DMS 273 treated with DMSO at 0.1 percent for 48 hours (cell line): ENCODE measurements around the gene MTA1.

ENCODE experiments used
- DNase-seq: peaks from one replicate; lab custom pipeline; 2025; lab: John Stamatoyannopoulos, UW

Gene MTA1

DNA sequence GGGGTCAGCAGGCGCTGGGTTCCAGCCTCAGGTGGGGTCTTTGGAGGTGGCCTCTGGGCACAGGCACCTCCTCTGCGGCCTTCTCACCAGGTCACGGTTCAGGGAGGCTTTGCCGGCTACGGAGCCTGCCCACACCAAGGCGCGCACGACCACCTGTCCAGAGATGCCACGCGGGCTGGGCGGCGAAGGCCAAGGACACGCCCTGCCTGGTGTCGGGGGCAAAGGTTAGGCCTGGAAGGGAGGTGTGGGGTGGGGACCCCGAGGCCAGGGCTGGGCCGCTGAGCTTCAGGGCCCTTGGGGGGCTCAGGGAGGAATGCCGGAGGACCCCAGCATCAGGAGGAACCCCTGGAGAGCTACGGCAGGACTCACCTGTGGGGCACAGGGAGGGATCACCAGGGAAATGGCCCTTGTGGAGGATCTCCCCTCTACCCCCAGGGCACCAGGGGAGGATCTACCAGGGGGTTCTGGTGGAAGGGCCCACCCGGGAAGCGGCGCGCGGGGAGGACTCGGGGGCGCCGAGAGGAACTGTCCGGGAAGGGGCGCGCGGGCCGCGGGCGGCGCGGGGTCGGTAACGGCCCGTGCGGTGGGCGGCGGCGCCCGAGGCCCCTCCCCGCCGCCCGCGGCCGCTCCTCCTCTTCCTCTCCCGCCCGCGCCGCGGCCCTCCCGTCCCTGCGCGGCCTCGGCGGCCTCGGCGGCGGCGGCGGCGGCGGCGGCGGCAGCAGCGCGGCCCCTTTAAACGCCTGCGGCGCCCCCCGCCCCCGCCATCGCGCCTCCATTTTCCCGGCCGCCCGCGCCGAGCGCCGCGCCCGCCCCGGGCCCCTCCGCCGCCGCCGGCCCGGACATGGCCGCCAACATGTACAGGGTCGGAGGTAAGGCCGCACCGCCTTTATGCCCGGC, at the start of gene MTA1:
Gene MTA1 (plus strand): TSS at position 633 of the 897 bp plus-strand sequence. CDS start 209 bp downstream, at position 842.
- DNase-seq, result no peak

DNA sequence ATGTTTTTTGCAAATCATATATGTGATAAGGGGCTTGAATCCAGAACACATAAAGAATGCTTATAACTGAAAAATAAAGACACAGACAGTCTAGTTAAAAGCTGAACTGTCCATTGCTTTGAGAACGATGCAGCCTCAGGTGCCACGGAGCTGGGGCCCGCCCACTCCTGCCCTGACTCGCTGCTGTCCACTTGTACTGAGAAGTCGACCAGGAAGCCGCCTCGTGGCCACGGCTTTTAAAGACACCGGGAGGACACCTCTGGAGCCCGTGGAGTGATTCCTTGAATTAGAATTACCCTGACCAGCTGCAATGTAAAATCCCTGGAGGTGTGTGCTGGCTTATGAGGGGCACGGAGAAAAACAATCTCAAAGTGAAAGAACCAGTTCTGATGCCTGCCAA, 45.2 kb upstream of the MTA1 start:
- no peak for DNase-seq

DNA sequence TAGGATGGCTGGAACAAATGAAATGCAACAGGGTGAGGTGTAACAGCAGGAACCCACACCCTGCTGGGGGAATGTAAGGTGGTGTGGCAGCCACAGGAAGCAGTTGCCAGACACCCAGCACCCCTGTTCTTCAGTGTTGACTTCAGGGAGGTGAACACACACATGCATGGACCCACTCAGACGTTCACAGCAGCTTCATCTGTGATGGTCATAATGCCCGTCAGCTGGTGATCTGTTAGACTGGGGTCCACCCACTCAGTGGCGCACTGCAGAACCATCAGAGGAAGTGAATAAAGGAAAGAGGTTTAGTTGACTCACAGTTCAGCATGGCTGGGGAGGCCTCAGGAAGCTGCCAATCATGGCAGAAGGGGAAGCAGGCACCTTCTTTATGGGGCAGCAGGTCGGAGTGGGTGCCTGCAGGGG, 44.0 kb upstream of the MTA1 start:
- no peak for DNase-seq

DNA sequence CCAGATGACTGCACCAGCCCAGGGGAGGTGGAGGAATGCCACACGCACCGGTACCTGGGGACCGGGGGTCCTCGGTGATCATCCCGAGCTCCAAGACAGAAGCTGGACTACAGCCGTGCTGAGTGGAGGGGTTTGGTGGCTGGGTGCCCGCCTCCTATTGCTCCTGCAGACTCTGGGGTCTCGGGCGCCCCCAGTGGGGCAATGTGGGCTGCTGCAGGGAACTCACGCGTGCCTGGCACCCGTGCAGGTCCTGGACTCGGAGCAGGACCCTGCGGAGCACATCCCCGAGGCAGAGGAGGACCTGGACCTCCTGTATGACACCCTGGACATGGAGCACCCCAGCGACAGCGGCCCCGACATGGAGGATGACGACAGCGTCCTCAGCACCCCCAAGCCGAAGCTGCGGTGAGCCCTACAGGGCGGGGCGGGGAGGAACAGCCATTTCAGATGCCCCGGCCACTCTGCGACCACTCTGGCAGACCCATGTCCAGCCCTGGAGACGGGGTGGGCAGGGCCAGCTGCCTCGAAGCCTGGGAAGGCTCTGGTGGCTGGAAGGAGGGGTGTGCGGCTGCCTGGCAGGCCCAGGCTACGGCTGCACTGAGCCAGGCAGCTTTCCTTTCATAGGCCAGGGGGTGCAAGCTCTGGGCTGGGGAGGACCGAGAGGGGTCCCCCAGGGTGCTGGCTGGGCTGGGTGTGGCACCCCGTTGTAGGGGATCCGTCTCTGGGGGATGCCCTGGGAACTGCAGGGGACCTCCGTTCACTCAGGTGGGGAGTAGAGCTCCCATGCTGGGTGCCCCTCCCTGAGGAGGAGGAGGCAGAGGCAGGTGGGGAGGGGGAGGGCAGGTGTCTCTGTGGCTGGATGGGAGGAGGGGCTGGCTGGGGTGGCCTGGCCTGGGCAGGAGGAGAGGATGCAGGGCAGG, 42.8 kb upstream of the MTA1 start:
- no peak for DNase-seq

DNA sequence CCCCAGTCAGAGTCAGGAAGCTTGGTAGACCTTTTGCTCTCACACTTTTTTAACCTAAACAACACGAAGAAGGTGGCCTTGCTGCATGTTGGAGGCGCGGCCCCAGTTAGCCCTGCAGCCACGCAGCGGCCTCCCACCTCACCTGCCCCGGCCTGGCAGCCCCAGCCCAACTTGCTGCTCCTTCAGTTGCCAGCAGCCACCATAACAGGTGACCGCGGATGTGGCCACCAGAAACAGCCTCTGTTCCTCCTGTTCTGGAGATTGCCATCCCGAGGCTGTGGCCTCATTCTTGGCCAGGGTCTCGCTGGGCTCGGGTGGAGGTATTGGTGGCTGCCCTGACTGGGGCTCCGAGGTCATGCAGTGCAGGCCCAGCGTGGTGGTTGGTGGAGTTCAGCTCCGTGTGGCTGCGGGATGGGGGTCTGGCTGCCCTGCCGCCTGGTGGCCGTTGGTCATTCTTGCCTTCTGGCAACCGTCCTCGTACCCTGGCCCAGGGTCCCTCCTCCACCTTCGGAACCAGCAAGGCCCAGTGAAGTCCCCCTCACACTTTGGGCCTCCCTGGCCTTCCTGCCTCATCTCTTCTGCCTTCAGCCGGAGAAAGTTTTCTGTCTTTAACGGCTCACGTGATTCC, 42.0 kb upstream of the MTA1 start:
- DNase-seq, result no peak

DNA sequence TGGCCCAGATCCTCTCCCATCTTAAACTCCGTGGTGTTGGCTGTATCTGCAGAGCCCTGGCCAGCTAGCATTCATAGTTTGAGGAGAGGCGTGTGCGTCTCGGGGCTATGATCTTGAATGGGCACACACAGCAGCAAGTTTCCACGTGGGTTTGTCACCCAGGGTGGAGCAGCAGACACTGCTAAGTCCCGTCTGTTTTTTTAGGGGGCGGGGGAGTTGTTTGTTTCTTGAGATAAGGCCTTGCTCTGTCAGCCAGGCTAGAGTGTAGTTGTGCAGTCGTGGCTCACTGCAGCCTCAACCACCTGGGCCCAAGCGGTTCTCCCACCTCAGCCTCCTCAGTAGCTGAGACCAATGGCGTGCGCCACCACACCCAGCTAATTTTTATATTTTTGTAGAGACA, 41.4 kb upstream of the MTA1 start:
- no peak for DNase-seq

DNA sequence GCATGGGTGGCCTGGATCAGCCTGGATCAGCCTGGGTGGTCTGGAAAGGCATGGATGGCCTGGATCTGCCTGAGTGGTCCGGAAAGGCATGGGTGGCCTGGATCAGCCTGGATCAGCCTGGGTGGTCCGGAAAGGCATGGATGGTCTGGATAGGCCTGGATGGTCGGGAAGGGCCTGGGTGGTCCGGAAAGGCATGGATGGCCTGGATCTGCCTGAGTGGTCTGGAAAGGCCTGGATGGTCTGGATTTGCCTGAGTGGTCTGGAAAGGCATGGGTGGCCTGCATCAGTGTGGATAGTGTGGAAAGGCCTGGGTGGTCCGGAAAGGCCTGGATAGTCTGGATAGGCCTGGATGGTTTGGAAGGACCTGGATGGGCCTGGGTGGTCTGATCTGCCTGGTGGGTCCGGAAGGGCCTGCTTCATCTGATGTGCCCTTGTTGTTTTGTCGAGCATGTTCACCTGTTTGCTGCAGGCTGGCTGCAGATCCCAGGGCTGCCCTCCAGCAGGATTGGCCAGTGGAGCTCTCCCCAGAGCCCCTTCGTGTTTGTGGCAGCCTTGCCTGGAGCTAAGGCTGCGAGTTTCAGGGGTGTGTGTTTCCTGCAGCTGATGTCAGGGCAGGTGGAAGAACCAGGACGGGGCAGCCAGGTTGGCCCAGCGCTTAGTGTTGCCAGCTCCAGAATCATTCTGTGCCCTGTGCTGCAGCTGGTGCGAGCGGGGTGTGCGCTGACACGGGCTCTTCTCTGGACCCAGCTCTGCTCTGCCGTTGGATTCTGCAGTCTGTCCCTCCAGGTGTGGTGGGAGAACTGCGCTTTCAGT, 40.5 kb upstream of the MTA1 start:
- no peak for DNase-seq

DNA sequence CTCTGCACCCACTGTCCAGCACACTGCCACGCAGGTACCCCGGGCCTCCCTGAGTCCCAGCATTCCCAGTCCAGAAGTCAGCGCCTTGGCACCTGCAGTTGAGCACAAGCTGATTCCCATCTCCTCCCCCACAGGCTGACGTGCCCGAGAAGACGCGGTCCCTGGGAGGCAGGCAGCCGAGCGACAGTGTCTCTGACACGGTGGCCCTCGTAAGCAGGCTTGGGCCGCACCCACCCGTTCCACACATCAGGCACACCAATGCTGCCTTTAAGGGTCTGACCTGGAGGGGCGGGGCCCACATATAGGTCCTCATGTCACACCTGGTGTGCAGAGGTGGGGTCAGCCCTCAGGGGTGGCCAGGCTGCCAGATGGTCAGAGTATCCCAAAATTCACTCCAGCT, 39.7 kb upstream of the MTA1 start:
- DNase-seq, result no peak

DNA sequence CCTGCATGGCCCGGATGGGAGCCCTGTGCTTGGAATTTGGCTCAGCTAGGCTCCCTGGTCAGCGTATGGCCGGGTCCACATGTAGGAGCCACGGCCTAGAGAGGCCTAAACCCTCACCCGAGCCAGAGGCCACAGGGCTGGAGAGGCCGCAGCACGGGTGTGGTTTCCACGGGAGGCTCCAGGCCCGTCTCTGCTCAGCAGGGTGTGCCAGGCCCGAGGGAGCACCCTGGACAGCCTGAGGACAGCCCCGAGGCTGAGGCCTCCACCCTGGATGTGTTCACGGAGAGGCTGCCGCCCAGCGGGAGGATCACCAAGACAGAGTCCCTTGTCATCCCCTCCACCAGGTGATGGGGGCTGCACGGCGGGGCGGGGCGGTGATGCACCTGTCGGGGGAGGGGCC, 38.9 kb upstream of the MTA1 start:
- DNase-seq, result no peak

DNA sequence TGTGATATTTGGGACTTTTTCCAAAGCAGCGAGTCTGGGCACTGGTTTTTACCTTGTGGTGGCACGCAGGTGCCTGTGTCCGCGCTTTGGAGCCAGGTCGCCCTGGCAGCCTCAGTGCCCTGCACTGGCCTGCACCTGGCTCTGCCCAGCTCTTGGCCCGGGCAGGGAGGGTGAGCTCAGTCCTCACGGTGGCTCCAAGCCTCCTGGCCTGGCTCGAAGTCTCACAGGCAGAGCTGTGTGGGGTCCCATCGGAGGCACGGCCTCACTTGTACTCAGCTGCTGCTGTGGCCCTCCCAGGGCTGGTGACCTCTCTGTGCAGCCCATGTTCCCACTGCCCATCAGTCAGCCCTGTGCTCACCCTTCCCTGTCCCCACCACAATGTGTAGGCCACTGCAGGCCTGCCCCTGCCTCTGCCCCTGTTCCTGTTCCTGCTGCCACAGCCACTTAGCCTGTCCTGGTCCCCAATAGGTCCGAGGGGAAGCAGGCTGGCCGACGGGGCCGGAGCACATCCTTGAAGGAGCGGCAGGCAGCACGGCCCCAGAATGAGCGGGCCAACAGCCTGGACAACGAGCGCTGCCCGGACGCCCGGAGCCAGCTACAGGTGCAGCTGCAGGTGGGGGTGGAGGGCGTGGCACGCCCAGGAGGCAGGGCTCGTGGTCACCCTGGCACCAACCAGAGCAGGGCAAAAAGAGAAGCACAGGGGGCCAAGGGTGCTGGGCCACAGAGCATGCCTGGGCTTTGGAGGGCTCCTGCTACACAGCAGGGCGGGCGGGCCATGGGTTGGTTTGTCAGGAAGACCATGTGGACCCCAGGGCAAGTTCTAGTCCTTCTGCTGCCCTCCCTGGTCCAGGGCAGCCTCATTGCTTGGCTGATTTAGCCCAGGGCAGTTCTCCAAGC, 37.9 kb upstream of the MTA1 start:
- DNase-seq, result no peak

DNA sequence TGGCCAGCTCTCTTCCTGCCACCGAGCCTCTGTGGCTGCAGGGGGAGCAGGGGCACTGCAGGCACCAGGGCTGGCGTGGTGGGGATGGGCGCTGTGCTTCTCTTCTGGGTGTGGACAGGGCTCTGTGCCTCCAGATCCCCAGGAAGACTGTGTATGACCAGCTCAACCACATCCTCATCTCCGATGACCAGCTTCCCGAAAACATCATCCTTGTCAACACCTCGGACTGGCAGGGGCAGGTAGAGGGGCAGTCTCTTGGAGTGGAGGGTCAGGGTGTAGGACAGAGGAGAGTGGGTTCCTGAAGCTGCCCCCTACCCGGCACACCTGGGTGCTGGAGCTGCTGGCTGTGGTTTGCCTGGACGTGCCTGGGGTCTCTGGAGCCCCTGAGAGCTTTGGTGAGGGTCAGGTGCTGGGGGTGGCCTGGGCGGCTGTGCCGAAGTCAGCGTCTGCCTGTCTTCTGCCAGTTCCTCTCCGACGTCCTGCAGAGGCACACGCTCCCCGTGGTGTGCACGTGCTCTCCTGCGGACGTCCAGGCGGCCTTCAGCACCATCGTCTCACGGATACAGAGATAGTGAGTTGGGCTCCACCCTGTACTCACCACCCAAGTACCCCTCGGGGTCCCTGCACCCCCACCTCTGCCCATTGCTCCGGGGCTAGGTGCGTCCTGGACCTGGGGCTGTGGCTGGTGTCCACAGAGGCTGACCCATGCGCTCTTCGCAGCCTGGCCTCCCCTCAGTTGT, 37.1 kb upstream of the MTA1 start:
- DNase-seq, result no peak

DNA sequence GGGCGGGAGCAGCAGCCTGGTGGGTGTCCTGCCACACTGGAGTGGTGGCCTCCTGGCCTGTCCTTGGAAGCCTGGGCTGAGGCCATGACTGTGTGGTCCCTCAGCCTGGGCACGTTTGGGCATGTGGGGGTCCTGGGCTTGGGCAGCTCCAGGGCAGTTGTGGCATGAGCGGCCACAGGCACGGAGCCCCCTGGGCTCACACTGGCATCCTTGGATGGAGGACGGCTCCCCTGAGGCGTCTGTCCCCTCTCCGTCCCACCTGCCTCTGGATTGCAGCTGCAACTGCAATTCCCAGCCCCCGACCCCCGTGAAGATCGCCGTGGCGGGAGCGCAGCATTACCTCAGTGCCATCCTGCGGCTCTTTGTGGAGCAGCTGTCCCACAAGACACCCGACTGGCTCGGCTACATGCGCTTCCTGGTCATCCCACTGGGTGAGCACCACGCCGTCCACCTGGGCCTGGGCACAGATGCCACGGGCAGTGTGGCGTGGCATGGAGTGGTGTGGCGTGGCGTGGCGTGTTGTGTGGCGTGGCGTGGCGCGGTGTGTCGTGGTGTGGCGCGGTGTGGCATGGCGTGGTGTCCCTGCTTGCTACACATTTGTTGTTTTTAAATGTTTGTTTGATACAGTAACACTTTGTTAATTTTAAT, 36.4 kb upstream of the MTA1 start:
- no peak for DNase-seq

DNA sequence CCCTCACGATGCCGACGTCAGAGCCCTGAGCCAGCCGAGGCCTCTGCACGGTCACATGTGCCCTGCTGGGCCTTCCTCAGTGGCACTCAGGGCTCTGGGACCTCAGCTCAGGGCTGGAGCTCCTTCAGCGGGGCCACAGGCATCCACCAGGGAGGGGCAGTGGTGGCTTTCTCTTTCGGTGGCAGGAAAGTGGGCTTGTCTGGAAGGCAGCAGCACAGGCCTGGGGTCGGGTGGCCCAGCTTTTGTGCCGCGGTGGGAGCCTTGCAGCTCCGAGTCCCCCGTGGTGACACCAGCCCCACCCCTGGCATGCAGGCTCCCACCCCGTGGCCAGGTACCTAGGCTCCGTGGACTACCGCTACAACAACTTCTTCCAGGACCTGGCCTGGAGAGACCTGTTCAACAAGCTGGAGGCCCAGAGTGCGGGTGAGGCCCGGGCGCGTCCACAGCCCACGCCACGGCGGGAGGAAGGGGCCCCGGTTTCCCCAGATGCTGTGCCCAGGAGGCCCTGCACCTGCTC, 35.5 kb upstream of the MTA1 start:
- no peak for DNase-seq

DNA sequence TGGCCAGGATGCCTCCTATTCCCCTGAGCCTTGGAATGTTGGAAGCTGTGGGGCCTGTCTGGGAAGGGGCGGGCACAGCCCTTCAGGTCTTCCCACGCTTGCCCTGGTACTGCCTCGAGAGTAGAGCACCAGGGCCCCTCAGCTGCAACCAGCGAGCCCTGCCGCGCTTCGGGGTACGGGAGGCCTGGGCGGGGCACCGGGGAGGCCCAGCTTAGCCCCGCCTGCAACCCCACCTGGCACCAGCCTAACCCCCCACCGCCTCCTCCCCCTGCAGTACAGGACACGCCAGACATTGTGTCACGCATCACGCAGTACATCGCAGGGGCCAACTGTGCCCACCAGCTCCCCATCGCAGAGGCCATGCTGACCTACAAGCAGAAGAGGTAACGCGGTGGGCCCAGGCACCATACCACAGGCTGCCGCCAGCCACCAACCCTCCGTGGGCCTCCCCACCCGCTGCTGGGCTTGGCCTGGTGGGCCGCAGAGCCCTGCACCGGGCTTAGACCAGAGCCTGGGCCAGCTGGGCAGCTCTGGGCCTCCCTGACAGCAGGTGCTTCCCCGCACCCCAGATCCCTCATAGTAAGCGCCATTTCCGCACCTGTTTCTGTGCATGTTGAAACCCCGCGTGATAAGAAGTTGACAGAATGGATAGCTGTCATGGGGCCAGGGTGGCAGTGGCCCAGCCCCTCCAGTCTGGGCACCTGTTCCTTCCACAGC, 34.9 kb upstream of the MTA1 start:
- no peak for DNase-seq

DNA sequence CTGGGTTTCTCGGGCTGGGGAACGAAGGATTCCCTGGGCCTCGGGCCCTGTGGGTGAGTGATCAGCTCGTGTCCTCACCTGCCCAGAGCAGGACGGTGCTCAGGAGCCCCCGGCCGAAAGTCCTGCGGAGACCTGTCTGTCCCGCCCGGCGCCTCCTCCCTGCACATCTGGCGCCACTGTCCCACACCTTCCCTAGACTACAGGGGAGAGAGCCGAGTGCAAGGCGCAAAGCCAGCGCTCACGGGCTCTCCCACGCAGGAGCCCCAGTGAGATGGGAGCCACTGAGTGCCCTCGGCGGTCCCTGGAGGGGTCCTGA, 34.3 kb upstream of the MTA1 start:
- DNase-seq, result no peak

DNA sequence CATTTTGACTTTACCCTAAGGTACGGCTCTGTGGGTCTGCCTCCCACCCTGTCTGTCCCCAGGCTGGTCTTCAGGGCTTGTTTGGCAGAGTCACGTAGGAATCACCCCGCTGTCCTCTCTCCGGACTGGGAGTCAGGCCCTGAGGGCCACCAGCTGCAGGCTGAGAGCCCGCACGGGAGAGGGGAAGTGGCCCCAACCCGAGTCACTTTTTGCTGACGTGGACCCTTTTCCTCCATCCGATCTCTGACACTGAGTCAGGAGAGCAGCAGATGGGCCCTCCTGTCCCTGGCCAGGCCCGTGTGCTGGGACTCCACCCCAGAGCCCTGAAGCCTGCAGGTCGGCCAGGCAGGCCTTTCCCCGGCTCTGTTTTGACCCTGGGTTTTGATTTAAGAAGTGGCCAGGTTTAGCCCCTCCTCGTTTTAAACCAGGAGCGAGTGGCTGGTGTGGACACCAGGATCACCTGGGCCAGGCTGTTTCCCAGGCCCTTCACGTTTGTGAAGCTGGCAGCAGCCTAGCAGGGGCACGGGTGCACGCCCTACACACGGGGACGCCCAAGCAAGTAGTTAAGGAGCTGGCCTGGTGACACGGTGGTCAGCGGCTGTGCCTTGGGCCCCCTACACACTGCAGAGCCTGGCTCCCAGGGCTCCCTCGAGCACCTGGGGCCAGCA, 33.8 kb upstream of the MTA1 start:
- DNase-seq, result no peak

DNA sequence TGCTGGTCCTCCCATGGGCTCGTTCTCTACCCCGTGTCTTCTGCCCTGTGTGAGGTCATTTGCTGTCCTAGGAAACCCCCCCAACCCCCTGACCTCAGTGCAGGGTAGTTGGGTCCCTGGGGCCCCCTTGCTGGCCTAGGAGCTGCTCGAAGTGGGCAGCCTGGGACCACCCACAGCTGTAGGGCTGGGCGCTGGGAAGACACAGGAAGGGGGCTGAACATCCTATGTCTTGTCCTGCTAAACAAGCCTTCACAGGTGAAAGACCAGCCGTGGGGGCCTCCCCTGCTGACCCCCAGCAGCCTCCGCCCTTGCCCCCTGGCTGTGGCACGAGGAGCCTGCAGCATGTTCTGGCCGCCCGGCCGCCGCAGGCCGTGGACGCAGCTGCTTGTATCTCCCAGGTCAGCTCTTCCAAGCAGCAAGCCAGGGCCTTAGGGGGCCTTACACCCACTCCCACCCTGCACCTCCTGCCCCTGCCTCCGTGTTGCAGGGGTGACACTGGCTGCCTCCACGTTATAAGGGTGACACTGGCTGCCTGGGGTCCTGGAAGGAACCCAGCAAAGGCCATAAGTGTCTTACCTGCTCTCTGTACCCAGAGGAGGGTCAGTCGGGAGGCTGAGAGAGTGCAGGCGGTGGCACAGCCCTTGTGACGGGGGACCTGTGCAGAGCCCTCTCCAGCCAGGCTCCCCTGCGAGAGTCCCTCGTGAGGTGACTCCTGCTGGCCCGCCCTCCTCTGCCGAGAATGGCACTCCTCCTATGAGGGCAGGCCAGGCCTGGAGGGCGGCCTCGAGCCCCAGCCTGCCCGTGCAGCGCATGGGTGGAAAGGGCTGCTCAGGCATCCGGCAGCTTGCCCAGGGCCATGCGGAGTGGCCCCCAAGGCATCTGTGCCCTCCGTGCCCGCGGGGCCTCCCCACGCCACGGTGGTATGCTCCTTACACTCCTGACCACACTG, 32.8 kb upstream of the MTA1 start:
- DNase-seq, result no peak
